Left lobe of liver (tissue), 2 donors: ENCODE data around the gene KLHDC10. TPM values are rescaled to one million over a fixed set of nuclear protein-coding genes. Genes with fewer than 3 reads are reported as not detected.
A peak's percentile ranks its signal among the peaks of the same experiment; 100 is the strongest.
"Not testable (repeated sequence)": the region's sequence is repeated elsewhere in the genome, so short reads cannot be mapped to it uniquely, and the experiment has no call there.

Experiments used
- ATAC-seq: fragments of 200-7000 bp; cut with Tn5 transposase; one replicate; pipeline ENCODE4 v1.9.1; 2020; ENCODE audit warnings: mild to moderate bottlenecking, moderate library complexity
- DNase-seq: peaks from one replicate; pipeline ENCODE4 v3.0.0-alpha.2; 2020; ENCODE audit warnings: low spot score
- total RNA-seq: library from RNA; stranded (reverse); gene quantifications from one replicate; pipeline ENCODE4 v1.2.1, GENCODE V29; 2021
- donor health status: DM: no; HTN: no; CAD: no; lungs with moderate emphysema.
- donor health status: DM: no; HTN: yes; CAD: no.

Gene KLHDC10, protein sequence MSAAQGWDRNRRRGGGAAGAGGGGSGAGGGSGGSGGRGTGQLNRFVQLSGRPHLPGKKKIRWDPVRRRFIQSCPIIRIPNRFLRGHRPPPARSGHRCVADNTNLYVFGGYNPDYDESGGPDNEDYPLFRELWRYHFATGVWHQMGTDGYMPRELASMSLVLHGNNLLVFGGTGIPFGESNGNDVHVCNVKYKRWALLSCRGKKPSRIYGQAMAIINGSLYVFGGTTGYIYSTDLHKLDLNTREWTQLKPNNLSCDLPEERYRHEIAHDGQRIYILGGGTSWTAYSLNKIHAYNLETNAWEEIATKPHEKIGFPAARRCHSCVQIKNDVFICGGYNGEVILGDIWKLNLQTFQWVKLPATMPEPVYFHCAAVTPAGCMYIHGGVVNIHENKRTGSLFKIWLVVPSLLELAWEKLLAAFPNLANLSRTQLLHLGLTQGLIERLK
- total RNA-seq = 35.3 TPM

DNA sequence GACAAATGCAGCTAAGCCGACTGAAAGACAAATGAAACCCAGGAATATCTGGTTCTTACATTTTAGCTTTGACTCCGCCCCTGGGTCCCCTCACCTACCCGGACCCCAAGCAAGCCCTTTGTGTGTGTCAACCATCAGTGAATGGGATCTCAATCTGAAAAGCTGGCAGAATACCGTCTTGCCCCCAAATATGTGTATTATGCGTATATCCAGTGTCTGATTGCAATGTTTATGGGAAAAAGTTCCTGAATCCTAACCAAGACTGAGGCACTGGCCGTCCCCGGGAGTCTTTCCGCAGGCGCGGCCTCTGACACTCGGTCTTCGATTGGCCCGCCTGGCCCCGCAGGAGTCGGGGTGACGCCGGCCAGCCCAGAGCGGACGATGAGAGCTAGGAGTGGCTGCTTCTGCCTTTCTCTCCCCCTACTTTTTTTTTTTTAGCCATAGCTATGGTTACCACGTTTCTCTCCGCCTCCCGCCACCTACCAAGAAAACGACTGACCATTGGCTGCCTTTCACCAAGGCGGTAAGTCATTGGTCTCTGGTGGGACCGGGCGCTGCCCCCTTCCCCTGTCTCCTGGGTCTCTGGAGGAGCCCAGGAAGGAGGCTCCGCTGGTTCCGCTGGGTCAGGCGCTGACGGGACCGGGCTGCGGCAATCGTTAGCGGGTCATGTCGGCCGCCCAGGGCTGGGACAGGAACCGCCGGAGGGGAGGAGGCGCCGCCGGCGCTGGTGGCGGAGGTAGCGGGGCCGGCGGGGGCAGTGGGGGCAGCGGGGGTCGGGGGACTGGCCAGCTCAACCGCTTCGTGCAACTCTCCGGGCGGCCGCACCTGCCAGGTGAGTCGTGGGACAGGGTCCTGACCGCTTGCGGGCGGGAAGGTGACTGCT, at the start of gene KLHDC10:
KLHDC10 (plus strand) TSS at position 557 of the 883 bp plus-strand sequence; CDS start at position 667, 110 bp downstream.
- ATAC-seq = peak; percentile 88

DNA sequence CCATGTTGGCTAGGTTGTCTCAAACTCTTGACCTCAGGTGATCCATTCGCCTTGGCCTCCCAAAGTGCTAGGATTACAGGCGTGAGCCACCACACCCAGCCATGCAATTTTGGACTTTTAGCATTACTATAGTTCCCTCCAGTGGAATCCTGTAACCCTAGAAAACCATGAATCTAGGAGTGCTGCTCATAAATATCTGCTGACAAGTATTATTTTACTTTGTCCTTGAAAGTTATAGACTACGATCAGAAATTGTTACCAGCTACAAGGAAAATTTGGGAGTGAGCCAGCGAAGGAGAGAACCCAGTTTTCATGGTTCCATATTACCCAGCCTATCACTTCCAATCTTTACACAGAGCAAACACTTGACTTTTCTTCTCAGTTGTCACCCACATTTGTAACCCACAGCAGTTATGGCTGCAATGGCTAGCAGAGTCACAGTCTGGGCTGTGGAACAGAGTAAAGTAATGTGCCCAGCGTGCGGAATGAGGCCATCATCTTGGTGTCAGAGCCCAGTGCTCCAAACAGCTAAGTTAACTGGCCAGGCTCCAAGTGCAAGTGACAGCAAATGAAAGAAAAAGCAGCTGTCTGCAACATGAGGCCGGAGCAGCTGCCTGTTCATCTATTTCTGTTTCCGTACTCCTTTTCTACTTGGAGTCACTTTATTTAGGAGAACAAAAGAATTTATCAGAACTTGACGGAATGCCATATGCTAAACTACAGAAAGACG, 49.1 kb upstream of the KLHDC10 start:
- ATAC-seq (no peak), DNase-seq (no peak)

More for the DNA sequence above, at the start of gene KLHDC10:
- peak; percentile 98 for DNase-seq

DNA sequence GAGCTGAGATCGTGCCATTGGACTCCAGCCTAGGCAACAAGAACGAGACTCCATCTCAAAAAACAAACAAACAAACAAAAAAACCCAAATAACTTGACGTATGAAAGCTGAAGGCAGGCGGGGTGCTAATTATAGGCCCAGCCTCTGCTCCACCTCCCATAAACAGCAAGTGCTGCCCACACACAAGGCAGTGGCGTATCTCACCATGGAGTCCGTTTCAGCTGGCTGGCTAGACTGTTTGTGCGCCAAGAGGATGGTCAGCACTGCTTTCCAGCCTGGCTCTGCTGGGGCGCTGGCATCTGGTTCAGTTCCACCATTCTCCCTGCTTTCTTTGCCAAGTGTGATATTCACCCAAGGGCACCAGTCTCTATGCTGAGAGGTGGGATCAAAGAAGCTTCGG, 48.2 kb upstream of the KLHDC10 start:
- ATAC-seq (no peak), DNase-seq (no peak)

DNA sequence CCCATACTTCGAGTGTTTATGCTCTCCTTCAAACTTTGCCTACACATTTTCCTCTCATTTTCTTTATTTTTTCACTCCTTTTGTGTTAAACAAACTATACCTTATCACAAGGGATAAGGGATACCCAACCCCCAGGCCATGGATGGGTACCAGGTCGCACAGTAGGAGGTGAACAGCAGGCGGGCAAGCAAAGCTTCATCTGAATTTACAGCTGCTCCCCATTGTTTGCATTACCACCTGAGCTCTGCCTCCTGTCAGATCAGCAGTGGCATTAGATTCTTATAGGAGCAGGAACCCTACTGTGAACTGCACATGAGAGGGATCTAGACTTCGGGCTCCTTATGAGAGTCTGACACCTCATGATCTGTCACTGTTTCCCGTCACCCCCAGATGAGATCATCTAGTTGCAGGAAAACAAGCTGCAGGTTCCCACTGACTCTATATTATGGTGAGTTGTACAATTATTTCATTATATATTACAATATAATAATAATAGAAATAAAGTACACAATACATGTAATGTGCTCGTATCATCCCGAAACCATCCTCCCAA, 47.6 kb upstream of the KLHDC10 start:
- no peak for ATAC-seq
- no peak for DNase-seq

DNA sequence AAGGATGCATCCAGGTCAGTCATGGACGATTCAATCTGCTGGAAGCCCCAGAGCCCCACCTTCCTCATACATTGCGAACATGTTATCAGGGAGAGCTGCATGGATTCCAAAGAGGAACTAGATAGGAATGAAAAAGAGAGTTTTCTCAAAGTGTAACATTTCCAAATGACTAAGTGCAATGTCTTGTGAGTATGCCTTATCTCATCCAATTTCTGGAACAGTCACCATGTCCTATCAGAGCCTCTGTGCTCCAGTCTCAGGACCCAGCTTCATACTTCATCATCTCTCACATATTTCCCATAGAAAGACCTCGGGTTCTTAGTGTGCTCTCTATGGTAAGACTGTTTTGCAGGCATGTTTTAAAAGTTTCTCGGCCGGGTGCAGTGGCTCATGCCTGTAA, 45.9 kb upstream of the KLHDC10 start:
- DNase-seq = no peak
- no peak for ATAC-seq

DNA sequence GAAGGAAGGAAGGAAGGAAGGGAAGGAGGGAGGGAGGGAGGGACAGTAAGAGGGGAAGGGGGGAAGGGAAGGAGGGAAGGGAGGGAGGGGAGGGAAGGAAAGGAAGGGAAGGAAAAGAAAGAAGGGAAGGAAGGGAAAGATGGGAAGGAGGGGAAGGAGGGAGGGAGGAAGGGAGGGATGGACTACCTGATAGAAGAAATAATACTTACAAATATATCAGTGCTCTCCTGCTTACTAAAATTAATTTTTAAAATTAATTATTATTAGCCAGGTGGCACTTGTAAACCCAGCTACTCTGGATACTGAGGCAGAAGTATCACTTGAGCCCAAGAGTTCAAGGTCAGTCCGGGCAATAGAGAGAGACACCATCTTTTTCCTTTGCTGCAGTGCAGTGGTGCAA, 37.6 kb upstream of the KLHDC10 start:
- DNase-seq = no peak
- no peak for ATAC-seq

DNA sequence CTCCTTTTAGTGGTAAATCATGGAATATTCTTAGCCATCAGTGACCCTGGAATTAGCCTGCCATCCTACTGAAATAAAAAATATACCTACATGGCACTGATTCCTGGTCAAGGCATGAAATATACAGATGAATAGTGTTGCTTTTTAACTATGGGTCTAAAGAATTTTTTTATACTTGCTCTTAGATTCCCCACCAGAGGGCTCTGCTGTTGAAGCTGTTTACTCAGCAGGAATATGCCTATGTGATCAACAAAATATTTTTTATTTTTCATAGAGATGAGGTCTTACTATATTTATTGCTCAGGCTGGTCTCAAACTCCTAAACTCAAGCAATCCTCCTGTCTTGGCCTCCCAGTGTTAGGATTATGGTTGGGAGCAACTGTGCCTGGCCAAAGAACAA, 32.6 kb upstream of the KLHDC10 start:
- peak; percentile 57 for ATAC-seq
- no peak for DNase-seq

DNA sequence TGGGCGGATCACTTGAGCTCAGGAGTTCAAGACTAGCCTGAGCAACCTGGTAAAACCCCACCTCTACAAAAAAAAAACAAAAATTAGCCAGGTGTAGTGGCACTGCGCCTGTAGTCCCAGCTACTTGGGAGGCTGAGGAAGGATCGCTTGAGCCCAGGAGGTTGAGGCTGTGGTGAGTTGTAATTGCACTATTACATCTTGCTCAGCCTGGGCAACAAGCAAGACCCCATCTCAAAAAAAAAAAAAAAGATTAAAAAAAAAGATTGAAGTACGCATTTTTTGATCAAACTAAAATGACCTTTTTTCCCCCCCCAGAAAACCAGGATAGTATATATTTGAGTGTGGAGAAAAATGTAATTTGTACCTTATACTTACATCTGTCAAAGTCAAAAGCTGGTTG, 29.8 kb upstream of the KLHDC10 start:
- no peak for ATAC-seq
- no peak for DNase-seq

DNA sequence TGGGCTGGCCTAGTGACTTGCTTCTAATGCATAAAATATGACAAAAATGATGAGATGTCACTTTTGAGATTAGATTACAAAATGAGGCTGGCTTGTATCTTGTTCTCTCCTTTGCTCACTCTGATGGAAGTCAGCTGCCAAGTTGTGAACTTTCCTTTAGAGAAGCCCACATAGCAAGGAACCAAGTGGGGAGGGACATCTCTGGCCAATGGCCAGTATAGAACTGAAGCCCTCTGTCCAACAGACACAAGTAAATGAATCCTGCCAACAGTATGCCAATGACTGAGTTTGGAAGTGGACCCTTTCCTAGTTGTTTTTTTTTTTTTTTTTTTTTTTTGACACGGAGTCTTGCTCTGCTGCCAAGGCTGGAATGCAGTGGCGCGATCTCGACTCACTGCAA, 22.5 kb upstream of the KLHDC10 start:
- ATAC-seq (no peak), DNase-seq (no peak)

DNA sequence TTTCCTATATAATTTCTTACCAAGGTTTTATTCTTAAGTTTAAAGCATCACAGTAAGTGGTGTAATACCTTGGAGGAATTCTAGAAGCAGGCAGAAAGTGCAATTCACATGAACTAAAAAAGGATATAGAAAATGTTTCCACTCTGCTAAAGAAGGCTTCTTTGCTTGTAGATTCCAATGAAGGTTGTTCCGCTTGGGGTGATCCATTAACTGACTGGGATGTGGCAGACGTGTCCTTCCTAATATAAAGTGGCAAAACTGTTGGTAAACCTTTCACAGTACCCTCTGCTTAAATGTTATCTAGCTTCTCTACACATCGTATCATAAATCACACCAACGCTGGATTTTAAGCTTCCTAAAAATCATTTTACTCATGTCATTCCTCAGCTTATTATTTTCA, 21.4 kb upstream of the KLHDC10 start:
- DNase-seq (no peak), ATAC-seq (no peak)

DNA sequence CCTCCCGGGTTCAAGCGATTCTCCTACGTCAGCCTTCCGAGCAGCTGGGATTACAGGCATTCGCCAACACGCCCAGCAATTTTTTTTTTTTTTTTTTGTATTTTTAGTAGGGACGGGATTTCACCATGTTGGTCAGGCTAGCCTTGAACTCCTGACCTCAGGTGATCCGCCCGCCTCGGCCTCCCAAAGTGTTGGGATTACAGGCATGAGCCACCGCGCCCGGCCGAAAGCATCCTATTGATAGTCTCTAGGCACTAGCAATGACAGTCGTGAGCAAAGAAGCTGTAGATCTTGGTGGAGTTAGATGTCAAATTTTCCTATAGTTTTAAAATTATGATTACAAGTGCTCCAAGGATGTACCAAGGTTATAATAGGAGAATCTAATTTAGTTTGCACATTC, 18.1 kb upstream of the KLHDC10 start:
- not testable (repeated sequence) for ATAC-seq

DNA sequence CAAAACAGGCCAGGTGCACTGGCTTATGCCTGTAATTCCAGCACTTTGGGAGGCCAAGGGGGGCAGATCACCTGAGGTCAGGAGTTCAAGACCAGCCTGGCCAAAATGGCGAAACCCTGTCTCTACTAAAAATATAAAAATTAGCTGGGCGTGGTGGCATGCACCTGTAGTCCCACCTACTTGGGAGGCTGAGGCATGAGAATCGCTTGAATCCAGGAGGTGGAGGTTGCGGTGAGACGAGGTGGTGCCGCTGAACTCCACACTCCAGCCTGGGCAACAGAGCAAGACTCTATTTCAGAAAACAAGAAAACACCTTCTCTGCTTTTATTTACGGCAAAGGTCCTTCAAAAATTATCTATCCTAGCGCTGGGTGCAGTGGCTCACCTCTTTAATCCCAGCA, 15.1 kb upstream of the KLHDC10 start:
- ATAC-seq, DNase-seq: not testable (repeated sequence)

More for the DNA sequence above, 18.1 kb upstream of the KLHDC10 start:
- not testable (repeated sequence) for DNase-seq

DNA sequence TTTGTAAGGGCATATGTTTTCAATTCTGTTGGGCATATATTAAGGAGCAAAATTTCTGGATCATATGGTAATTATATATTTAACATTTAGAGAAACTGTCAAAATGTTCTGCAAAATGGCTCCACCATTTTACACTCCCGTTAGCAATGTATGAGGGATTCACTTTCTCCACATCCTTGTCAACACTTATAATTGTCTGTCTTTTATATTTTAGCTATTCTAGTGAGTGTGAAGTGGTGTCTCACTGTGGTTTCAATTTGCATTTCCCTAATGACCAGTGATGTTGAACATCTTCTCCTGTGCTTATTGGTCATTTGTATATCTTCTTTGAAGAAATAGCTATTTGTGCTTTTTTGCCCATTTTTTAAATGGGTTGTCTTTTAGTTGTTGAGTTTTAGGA, 8.1 kb upstream of the KLHDC10 start:
- DNase-seq = no peak
- no peak for ATAC-seq

DNA sequence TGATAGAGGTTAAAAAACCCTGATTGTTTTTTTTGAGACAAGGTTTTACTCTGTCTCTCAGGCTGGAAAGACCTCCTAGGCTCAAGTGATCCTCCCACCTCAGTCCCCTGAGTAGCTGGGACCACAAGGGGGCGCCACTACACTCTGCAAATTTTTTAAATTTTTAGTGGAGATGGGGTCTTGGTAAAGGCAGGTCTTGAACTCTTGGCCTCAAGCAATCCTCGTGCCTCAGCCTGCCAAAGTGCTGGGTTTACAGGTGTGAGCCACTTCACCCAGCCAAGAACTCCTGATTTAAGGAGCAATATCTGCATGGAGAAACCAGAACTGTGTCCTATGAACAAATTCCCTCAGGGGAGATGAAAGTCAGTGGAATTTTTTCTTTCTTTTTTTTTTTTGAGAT, 7.3 kb upstream of the KLHDC10 start:
- DNase-seq (peak; percentile 66), ATAC-seq (peak; percentile 41)

DNA sequence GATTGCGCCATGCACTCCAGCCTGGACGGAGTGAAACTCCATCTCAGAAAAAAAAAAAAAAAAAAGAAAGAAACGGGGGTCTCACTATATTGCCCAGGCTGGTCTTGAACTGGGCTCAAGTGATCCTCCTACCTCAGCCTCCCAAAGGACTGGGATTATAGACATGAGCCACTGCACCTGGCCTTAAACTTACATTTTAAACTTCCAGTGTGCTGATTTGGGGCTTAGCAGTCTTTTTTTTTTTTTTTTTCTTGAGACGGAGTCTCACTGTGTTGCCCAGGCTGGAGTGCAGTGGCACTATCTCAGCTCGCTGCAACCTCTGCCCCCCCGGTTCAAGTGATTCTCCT, 5.8 kb upstream of the KLHDC10 start:
- not testable (repeated sequence) for DNase-seq, ATAC-seq

DNA sequence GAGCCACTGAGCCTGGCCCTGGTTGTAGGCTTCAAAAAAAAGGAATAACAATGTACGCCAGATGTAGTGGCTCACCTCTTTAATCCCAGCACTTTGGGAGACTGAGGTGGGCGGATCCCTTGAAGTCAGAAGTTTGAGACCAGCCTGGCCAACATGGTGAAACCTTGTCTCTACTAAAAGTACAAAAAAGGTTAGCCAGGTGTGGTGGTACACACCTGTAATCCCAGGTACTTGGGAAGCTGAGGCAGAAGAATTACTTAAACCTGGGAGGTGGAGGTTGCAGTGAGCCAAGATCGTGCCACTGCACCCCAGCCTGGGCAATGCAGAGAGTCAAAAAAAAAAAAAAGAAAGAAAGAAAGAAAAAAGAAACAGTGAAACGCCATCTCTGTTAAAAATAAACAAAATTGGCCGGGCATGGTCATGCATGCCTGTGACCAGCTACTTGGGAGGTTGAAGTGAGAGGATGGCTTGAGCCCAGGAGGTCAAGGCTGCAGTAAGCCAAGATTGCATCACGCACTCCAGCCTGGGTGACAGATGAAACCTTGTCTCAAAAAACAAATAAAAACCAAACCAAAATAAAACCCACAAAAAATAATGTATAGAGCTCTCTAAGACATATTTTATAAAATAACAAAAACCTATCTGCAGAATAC, 4.7 kb upstream of the KLHDC10 start:
- DNase-seq = peak; percentile 86
- peak; percentile 23 for ATAC-seq

DNA sequence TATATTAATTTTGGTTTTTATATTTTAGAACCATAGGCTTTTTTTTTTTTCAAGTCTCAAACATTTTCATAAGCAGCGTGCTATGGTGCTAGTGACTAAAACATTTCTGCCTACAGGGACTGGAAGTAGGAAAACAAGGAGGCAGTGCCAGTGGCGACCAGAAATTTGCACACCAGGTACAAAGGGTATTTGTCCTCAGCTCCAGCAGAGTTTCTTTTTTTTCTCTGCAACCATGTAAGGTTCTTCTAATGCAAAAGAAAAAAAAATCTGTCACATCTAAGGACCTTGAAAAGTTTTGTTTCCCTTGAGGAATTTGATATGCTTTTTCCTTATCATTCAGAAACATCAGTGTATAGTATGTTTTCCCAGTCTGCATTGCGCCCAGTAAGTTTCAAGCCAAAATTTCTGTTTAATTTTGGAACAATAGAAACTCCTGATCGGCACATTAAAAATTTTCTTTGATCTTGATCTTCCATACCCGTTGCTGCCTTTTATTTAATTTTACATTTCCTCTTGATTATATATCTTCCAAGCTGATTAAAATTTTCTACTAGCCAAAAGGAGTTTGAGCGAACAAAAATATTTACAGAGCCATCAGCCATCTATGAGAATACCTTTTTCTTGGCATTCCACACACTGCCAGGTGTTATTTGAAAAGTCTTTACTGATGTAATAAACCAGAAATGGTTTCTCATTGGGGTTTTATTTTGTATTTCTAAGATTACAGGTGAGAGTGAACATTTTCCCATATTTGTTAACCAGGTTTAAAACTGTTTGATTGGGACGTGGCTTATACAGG, 956 bp upstream of the KLHDC10 start:
- ATAC-seq (peak; percentile 26), DNase-seq (peak; percentile 73)

DNA sequence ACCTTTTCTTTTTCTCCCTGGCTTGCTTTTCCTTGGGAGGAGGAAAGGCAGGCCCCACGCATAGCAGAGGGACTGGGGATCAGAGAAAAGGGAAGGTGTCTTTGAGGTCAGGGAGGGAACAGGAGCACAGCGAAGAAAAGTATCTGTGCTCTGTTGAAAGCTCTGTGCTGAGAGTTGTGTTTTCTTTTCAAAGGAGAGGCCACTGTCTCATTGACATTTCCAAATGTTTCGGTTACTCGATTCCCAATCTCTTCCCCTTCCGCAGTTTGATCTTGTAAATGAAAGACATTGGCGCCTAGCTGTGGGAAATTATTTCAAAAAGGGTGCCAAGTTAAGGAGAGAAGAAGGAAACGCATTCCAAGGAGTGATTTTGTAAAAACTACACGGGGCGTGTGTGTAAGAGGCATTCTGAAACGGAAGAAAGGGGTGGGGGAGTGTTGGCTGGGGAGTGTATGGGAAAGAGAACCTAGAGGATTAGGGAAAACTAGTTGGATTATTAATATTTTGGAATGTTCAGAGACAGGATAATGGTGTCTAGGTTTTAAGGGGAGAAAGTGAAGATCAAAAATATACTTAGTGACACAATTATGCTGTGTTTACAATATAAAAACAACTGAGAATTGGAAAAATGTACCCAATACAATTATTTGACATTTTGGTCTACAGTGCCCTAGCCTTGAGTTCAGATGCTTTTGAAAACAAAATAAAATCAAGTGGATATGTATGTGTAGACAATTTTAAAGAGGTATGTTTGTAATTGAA, 708 bp downstream of the KLHDC10 start:
- peak; percentile 1 for ATAC-seq
- DNase-seq = no peak
